Measurements from ENCODE around the gene TUBB. TPM values are rescaled to one million over a fixed set of nuclear protein-coding genes. Genes with fewer than 3 reads are reported as not detected.
"Not testable (repeated sequence)": the region's sequence is repeated elsewhere in the genome, so short reads cannot be mapped to it uniquely, and the experiment has no call there.

The TUBB gene
- total and polyA plus RNA-seq, 5 experiments from 2014 or later, result 79.2 to 187 (median 116) TPM

- Mint-ChIP-seq H3K4me3 (peak within 1 kb of the TSS; percentile 85 to 97 (median 94)), H3K36me3 (peaks cover 0 to 17% (median 8%) of the 10 kb centered on the region in 3 donors), H3K4me1 (peaks cover 41 to 66% (median 55%) of the 10 kb centered on the region in 4 donors), H3K9me3 (no peaks in the 10 kb centered on the region), H3K27me3 (no peaks in the 10 kb centered on the region), H3K27ac (peak within 1 kb of the TSS; percentile 89 to 96 (median 92))
- POLR2A ChIA-PET, result interaction anchor here (0.7 to 2.3 kb wide), 15 partner anchors 10 to 140 kb away, joined by 3 to 10 read pairs (median 5); partner anchors contain the start of gene DDR1
- ATAC-seq (peak; percentile 70), DNase-seq (peak; percentile 33 to 75 (median 64))
Observed at GRCh38 chr6:30744054-30744805, 24.1 kb downstream of the TUBB start, which contains the start of gene IER3. IER3 (minus strand) TSS chr6:30744547; CDS start chr6:30744518, 29 bp downstream.

GRCh38 chr6:30747300-30747687 is 27.1 kb downstream of the TUBB start:
- Mint-ChIP-seq H3K27me3 (no peaks in the 10 kb centered on the region), H3K4me3 (no peak overlapping the region), H3K36me3 (no peaks in the 10 kb centered on the region), H3K9me3 (no peaks in the 10 kb centered on the region), H3K4me1 (peaks cover 24 to 38% (median 28%) of the 10 kb centered on the region in 4 donors), H3K27ac (no peak overlapping the region)
- no peak for DNase-seq
- ATAC-seq, result no peak
- POLR2A ChIA-PET, result interaction anchor here (1.1 to 2.1 kb wide), 2 partner anchors 11 to 29 kb away, joined by 3 to 9 read pairs; no protein-coding TSS in a partner anchor

- Mint-ChIP-seq H3K27ac (peak overlapping the region in 3 of 10 donors; percentile 19 to 52 (median 34)), H3K27me3 (no peaks in the 10 kb centered on the region)
Observed at GRCh38 chr6:30747902-30748769, 28.0 kb downstream of the TUBB start.

GRCh38 chr6:30748851-30749540 is 28.8 kb downstream of the TUBB start:
- peaks cover 17 to 24% (median 20%) of the 10 kb centered on the region in 4 donors for H3K4me1 Mint-ChIP-seq
- DNase-seq (no peak), ATAC-seq (no peak)
- H3K4me3 Mint-ChIP-seq, result no peak overlapping the region
- no peaks in the 10 kb centered on the region for H3K9me3 Mint-ChIP-seq
- H3K27me3 Mint-ChIP-seq, result no peaks in the 10 kb centered on the region
- H3K36me3 Mint-ChIP-seq, result no peaks in the 10 kb centered on the region
- peak overlapping the region in 3 of 10 donors; percentile 19 to 71 (median 45) for H3K27ac Mint-ChIP-seq
- POLR2A ChIA-PET, result no interaction called here

More at GRCh38 chr6:30747902-30748769, 28.0 kb downstream of the TUBB start:
- Mint-ChIP-seq H3K9me3 (no peaks in the 10 kb centered on the region), H3K4me1 (peaks cover 24 to 33% (median 27%) of the 10 kb centered on the region in 4 donors), H3K36me3 (no peaks in the 10 kb centered on the region), H3K4me3 (no peak overlapping the region)
- DNase-seq (no peak), ATAC-seq (no peak)
- POLR2A ChIA-PET, result interaction anchor here (2.1 kb wide), 1 partner anchor 11 kb away, joined by 9 read pairs; no protein-coding TSS in a partner anchor

- Mint-ChIP-seq H3K27me3 (no peaks in the 10 kb centered on the region), H3K27ac (peak overlapping the region in 3 of 10 donors; percentile 48 to 71 (median 51)), H3K4me3 (no peak overlapping the region), H3K9me3 (no peaks in the 10 kb centered on the region), H3K36me3 (no peaks in the 10 kb centered on the region), H3K4me1 (peaks cover 14 to 18% (median 15%) of the 10 kb centered on the region in 4 donors)
- ATAC-seq (no peak), DNase-seq (no peak)
- POLR2A ChIA-PET, result no interaction called here
Observed at GRCh38 chr6:30749554-30750378, 29.6 kb downstream of the TUBB start.

- H3K4me1 Mint-ChIP-seq, result peaks cover 10 to 13% (median 11%) of the 10 kb centered on the region in 4 donors
- DNase-seq, result no peak
- no peaks in the 10 kb centered on the region for H3K27me3 Mint-ChIP-seq
- ATAC-seq, result no peak
- POLR2A ChIA-PET, result no interaction called here
- H3K4me3 Mint-ChIP-seq, result no peak overlapping the region
- H3K9me3 Mint-ChIP-seq, result no peaks in the 10 kb centered on the region
- H3K27ac Mint-ChIP-seq, result no peak overlapping the region
- H3K36me3 Mint-ChIP-seq, result no peaks in the 10 kb centered on the region
Observed at GRCh38 chr6:30750379-30750668, 30.2 kb downstream of the TUBB start.

GRCh38 chr6:30752157-30752927 is 32.2 kb downstream of the TUBB start:
- no peak for DNase-seq
- Mint-ChIP-seq H3K4me1 (peaks cover 9 to 13% (median 10%) of the 10 kb centered on the region in 4 donors), H3K36me3 (no peaks in the 10 kb centered on the region), H3K4me3 (no peak overlapping the region), H3K9me3 (no peaks in the 10 kb centered on the region), H3K27ac (no peak overlapping the region), H3K27me3 (no peaks in the 10 kb centered on the region)
- ATAC-seq, result no peak
- POLR2A ChIA-PET, result interaction anchor here (1.1 kb wide), 1 partner anchor 15 kb away, joined by 3 read pairs; no protein-coding TSS in a partner anchor

- no peak overlapping the region for H3K4me3 Mint-ChIP-seq
- no peaks in the 10 kb centered on the region for H3K27me3 Mint-ChIP-seq
- POLR2A ChIA-PET, result interaction anchor here (0.5 kb wide), 1 partner anchor 298 kb away, joined by 3 read pairs; no protein-coding TSS in a partner anchor
- ATAC-seq, result no peak
- DNase-seq, result no peak
- H3K9me3 Mint-ChIP-seq, result no peaks in the 10 kb centered on the region
- no peaks in the 10 kb centered on the region for H3K36me3 Mint-ChIP-seq
- H3K27ac Mint-ChIP-seq, result no peak overlapping the region
- H3K4me1 Mint-ChIP-seq, result peaks cover 3 to 8% (median 8%) of the 10 kb centered on the region in 4 donors
Observed at GRCh38 chr6:30754631-30755030, 34.5 kb downstream of the TUBB start.

GRCh38 chr6:30756405-30757003 is 36.4 kb downstream of the TUBB start:
- H3K4me1 Mint-ChIP-seq, H3K4me3 Mint-ChIP-seq, H3K9me3 Mint-ChIP-seq: not testable (repeated sequence)

GRCh38 chr6:30757261-30757904 is 37.2 kb downstream of the TUBB start:
- DNase-seq (no peak), ATAC-seq (no peak)
- Mint-ChIP-seq H3K36me3 (no peaks in the 10 kb centered on the region), H3K27me3 (no peaks in the 10 kb centered on the region), H3K4me3 (no peak overlapping the region), H3K4me1 (peaks cover 3 to 11% (median 6%) of the 10 kb centered on the region in 4 donors), H3K9me3 (peaks cover 0 to 3% (median 0%) of the 10 kb centered on the region in 9 donors), H3K27ac (no peak overlapping the region)
- POLR2A ChIA-PET, result interaction anchor here (0.7 kb wide), 1 partner anchor 19 kb away, joined by 4 read pairs; no protein-coding TSS in a partner anchor

More at GRCh38 chr6:30756405-30757003, 36.4 kb downstream of the TUBB start:
- H3K27ac Mint-ChIP-seq, DNase-seq, ATAC-seq, H3K27me3 Mint-ChIP-seq, H3K36me3 Mint-ChIP-seq: not testable (repeated sequence)
- POLR2A ChIA-PET, result interaction anchor here (0.7 kb wide), 1 partner anchor 18 kb away, joined by 4 read pairs; no protein-coding TSS in a partner anchor

Data from naive thymus-derived CD8-positive, alpha-beta T cell (primary cell).